Peyer's patch (tissue), 4 donors: ENCODE data around the gene AMMECR1L. TPM values are rescaled to one million over a fixed set of nuclear protein-coding genes. Genes with fewer than 3 reads are reported as not detected.
"Not testable (repeated sequence)": the region's sequence is repeated elsewhere in the genome, so short reads cannot be mapped to it uniquely, and the experiment has no call there.

Experiments
- DNase-seq, 3 donors: peaks; one replicate each; pipeline ENCODE4 v3.0.0-alpha.2; 2017 to 2019
- H3K27ac ChIP-seq, 4 donors: fragments of 200-600 bp; sonication (generic); one replicate each; pipeline ENCODE4 v1.5.1; 2016 to 2019
- H3K27me3 ChIP-seq, 2 donors: fragments of 200-600 bp; sonication (generic); one replicate each; pipeline ENCODE4 v1.5.1; 2019
- H3K36me3 ChIP-seq, 3 donors: fragments of 200-600 bp; sonication (generic); one replicate each; pipeline ENCODE4 v1.5.1; 2016 to 2019
- H3K4me1 ChIP-seq, 4 donors: fragments of 200-600 bp; sonication (generic); one replicate each; pipeline ENCODE4 v1.5.1; 2016 to 2019
- H3K4me3 ChIP-seq, 4 donors: fragments of 200-600 bp; sonication (generic); 1 replicate in 3 of 4; 2 replicates in 1 of 4; pipeline ENCODE4 v1.5.1; 2016 to 2019; ENCODE audit warnings: mild to moderate bottlenecking in 1 of 4
- H3K9me3 ChIP-seq, 4 donors: fragments of 200-600 bp; sonication (generic); one replicate each; pipeline ENCODE4 v1.5.1; 2016 to 2019; ENCODE audit warnings: mild to moderate bottlenecking in 1 of 4
- POLR2A ChIP-seq, 2 donors: fragments of 450-650 bp; IDR thresholded peaks; one replicate each; pipeline ENCODE4 v1.5.1; 2017; ENCODE audit warnings: antibody characterized with exemption in 2 of 2, mild to moderate bottlenecking in 2 of 2, moderate library complexity in 2 of 2
- total RNA-seq, 4 donors: library from RNA; depleted of rRNA; stranded (reverse); fragments of >200 nt; gene quantifications; one replicate each; pipeline ENCODE4 v1.1.0, GENCODE V29; 2016
- TF ChIP-seq, protein P1 (sequence below), 6 experiments: fragments of 450-650 bp in 4 of 6; fragments of 200-600 bp in 2 of 6; sonication (generic) in 1 of 6; IDR thresholded peaks; one replicate each; pipeline ENCODE4 v1.5.1; 2017 to 2019; ENCODE audit warnings: antibody characterized with exemption in 6 of 6, mild to moderate bottlenecking in 3 of 6, moderate library complexity in 1 of 6

Gene AMMECR1L
- total RNA-seq, 4 donors from 2014 or later = 11.6 to 16.1 (median 13.9) TPM

DNA sequence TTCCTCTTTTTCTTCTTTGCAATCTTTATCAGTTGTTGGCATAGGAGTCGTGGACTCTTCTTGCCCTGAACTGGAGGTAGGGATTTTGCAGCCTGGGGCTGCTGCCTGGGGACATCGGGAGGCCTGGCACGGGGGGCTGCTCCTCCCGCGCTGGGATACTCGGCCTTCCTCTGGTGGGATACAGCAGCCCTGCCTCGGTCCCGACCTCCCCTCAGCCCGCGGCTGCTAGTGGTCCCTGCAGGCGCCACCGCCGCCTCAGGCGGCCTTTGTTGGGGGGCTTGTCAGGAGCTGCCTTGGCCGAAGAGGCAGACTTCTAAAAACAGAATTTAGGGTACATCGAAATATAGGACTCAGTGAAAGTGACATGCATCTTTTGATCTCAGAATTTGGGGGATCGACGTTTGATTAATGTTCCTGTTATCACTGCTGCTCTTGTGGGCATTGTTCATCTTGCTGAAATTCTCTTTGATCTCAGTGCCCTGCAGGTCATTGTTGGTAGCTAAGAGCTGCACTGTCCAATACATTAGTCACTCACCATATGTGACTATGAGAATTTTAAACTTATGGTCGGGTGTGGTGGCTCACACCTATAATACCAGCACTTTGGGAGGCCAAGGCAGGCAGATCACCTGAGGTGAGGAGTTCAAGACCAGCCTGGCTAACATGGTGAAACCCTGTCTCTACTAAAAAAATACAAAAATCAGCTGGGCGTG, 44.1 kb downstream of the AMMECR1L start:
- Histone ChIP-seq H3K36me3 (peaks cover 0 to 17% (median 0%) of the 10 kb centered on the region in 3 donors), H3K27me3 (no peaks in the 10 kb centered on the region), H3K4me3 (no peak overlapping the region), H3K9me3 (no peaks in the 10 kb centered on the region), H3K4me1 (no peaks in the 10 kb centered on the region), H3K27ac (no peak overlapping the region)
- TF ChIP-seq, protein P1, sequence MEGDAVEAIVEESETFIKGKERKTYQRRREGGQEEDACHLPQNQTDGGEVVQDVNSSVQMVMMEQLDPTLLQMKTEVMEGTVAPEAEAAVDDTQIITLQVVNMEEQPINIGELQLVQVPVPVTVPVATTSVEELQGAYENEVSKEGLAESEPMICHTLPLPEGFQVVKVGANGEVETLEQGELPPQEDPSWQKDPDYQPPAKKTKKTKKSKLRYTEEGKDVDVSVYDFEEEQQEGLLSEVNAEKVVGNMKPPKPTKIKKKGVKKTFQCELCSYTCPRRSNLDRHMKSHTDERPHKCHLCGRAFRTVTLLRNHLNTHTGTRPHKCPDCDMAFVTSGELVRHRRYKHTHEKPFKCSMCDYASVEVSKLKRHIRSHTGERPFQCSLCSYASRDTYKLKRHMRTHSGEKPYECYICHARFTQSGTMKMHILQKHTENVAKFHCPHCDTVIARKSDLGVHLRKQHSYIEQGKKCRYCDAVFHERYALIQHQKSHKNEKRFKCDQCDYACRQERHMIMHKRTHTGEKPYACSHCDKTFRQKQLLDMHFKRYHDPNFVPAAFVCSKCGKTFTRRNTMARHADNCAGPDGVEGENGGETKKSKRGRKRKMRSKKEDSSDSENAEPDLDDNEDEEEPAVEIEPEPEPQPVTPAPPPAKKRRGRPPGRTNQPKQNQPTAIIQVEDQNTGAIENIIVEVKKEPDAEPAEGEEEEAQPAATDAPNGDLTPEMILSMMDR (IDR thresholded peaks at IDR 0.05) = no peak
- TF ChIP-seq POLR2A (IDR thresholded peaks at IDR 0.05) = no peak
- no peak for DNase-seq

DNA sequence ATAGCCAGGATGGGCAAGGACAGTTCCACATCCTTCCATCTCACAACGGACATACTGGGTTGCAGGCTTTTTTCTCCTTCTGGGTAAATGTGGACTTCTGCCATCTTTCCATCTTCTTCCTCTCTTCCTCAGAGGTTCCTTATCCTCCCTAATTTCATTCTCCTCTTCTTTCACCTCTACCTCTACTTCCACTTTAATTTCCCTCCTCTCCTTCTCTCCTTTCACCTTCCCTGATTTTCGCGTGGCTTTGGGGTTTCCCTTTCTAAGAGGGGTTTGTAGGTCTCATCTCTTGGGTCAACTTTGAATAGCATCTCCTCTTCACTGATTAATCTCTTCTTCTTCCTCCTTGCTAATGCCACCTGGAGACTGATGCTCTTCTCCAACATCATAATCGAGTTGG, 44.9 kb downstream of the AMMECR1L start:
- H3K4me3 ChIP-seq = no peak overlapping the region
- no peaks in the 10 kb centered on the region for H3K4me1 ChIP-seq
- H3K9me3 ChIP-seq = no peaks in the 10 kb centered on the region
- peaks cover 0 to 12% (median 0%) of the 10 kb centered on the region in 3 donors for H3K36me3 ChIP-seq
- DNase-seq = no peak
- H3K27me3 ChIP-seq = no peaks in the 10 kb centered on the region
- TF ChIP-seq POLR2A (IDR thresholded peaks at IDR 0.05) = no peak
- TF ChIP-seq, protein P1 (IDR thresholded peaks at IDR 0.05) = no peak
- H3K27ac ChIP-seq = no peak overlapping the region

DNA sequence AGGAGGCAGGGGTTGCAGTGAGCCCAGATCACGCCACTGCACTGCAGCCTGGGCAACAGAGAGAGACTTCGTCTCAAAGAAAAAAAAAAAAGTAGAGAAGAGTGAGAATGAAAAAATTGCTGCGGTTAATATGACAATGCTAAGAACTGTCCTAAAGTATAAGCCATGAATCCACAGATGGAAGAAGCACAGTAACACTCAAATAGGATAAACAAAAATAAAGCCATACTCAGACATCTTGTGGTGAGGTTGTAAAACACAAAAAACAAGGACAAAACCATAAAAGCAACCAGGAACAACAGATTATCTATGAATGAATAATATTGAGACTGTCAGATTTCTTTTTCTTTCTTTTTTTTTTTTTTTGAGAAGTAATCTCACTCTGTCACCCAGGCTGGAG, 50.8 kb downstream of the AMMECR1L start:
- DNase-seq = no peak
- TF ChIP-seq, protein P1 (IDR thresholded peaks at IDR 0.05) = no peak
- no peak for TF ChIP-seq POLR2A (IDR thresholded peaks at IDR 0.05)
- Histone ChIP-seq H3K4me3 (no peak overlapping the region), H3K4me1 (peaks cover 0 to 10% (median 0%) of the 10 kb centered on the region in 4 donors), H3K36me3 (no peaks in the 10 kb centered on the region), H3K27me3 (no peaks in the 10 kb centered on the region), H3K9me3 (no peaks in the 10 kb centered on the region), H3K27ac (no peak overlapping the region)

DNA sequence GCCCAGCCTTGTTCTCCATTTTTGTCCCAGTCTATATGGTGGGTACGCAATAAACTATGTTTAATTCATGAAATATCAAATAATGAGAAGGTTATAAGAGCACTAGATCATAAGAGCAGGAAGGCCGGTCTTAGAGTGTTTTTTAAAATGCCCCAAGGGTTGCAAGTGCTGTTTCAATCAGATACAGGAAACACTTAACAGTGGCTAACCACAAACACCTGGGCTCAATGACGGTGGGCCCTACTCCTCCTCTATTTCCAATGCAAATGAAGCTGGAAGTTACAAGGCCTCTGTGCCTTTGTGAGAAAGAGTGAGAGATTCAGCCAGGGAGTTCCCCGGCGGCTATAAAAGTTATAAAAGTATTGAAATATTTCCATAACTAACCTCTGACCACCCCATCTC, 55.9 kb downstream of the AMMECR1L start:
- peak in 2 of 3 donors; percentile 80 to 89 for DNase-seq
- no peaks in the 10 kb centered on the region for H3K27me3 ChIP-seq
- H3K4me1 ChIP-seq = peaks cover 0 to 15% (median 3%) of the 10 kb centered on the region in 4 donors
- no peak for TF ChIP-seq POLR2A (IDR thresholded peaks at IDR 0.05)
- TF ChIP-seq, protein P1 (IDR thresholded peaks at IDR 0.05) = no peak
- peak overlapping the region in 2 of 4 donors; percentile 13 to 47 for H3K27ac ChIP-seq
- H3K36me3 ChIP-seq = no peaks in the 10 kb centered on the region
- H3K4me3 ChIP-seq = no peak overlapping the region
- no peaks in the 10 kb centered on the region for H3K9me3 ChIP-seq

DNA sequence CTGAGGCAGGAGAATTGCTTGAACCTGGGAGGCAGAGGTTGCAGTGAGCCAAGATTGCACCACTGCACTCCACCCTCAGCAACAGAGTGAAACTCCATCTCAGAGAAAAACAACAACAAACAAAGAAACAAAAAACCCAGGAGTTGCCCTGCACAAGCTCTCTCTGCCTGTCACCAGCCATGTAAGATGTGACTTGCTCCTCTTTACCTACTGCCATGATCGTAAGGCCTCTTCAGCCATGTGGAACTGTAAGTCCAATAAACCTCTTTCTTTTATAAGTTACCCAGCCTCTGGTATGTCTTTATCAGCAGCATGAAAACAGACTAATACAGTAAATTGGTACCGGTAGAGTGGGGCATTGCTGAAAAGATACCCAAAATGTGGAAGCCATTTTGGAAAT, 59.0 kb downstream of the AMMECR1L start:
- H3K4me3 ChIP-seq, DNase-seq, H3K27ac ChIP-seq, H3K36me3 ChIP-seq, H3K27me3 ChIP-seq, H3K9me3 ChIP-seq: not testable (repeated sequence)
- peaks cover 0 to 15% (median 3%) of the 10 kb centered on the region in 4 donors for H3K4me1 ChIP-seq

DNA sequence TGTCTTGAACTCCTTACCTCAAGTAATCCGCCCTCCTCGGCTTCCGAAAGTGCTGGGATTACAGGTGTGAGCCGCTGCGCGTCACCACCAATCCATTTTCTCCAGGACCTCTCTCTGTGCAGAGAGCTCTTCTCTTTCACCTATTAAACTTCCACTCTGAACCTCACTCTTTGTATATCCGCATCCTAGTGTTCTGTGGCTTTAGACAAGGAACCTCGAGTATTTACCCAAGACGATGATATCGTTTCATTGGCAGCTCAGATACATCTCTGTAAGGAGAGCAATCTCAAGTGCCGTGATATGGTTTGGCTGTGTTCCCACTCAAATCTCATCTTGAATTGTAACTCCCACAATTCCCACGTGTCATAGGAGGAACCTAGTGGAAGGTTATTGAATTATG, 59.7 kb downstream of the AMMECR1L start:
- Histone ChIP-seq H3K27me3 (no peaks in the 10 kb centered on the region), H3K36me3 (no peaks in the 10 kb centered on the region), H3K4me1 (peaks cover 0 to 13% (median 3%) of the 10 kb centered on the region in 4 donors), H3K4me3 (no peak overlapping the region), H3K9me3 (no peaks in the 10 kb centered on the region), H3K27ac (no peak overlapping the region)
- no peak for DNase-seq
- no peak for TF ChIP-seq POLR2A (IDR thresholded peaks at IDR 0.05)
- TF ChIP-seq, protein P1 (IDR thresholded peaks at IDR 0.05) = no peak
